ENCODE data around the gene FOXL1. TPM values are rescaled to one million over a fixed set of nuclear protein-coding genes. Genes with fewer than 3 reads are reported as not detected.
A peak's percentile ranks its signal among the peaks of the same experiment; 100 is the strongest.

FOXL1 gene
- total and polyA plus RNA-seq, 9 of the 15 experiments (the other 6 are each of a cell fraction or from before 2014, with no cell fraction given) = not detected

DNA sequence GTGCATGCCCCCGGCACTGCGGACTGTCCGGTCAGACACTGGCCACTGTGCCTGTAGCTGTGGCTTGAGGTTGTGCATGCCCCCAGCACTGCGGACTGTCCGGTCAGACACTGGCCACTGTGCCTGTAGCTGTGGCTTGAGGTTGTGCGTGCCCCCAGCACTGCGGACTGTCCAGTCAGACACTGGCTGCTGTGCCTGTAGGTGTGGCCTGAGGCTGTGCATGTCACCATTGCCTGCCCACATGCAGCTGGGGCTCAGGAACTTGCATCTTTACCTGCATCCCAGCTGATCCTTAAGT lies 28.5 kb upstream of the FOXL1 start:
- ChIA-PET POLR2A (no interaction called here), CTCF (ENCODE audit: low intra/inter-chr PET ratio) (no interaction called here)
- no peak for DNase-seq (ENCODE audit: extremely low read depth in 1 of 4, low spot score in 3 of 4)
- no peak overlapping the region for H3K4me2 ChIP-seq (ENCODE audit: insufficient read depth, low read length)
- no peak for FAIRE-seq
- no peaks in the 10 kb centered on the region for H4K20me1 ChIP-seq (replicated peaks; ENCODE audit: control insufficient read depth, insufficient read depth, low read length)
- intact Hi-C loops (cut with micrococcal nuclease) = no loop called here
- H3K79me2 ChIP-seq (ENCODE audit: control insufficient read depth, insufficient read depth, low read length) = peaks cover 12% of the 10 kb centered on the region
- peaks cover 0 to 7% of the 10 kb centered on the region in 2 experiments; a peak in 2 of 5 replicates for H3K4me1 ChIP-seq (replicated peaks in 1 of 2; ENCODE audit: control insufficient read depth in 2 of 2, insufficient read depth in 2 of 2, low read length in 2 of 2)
- no peaks in the 10 kb centered on the region for H3K9me3 ChIP-seq (replicated peaks; ENCODE audit: control insufficient read depth, insufficient read depth, low read depth, low read length)
- H2AFZ ChIP-seq (ENCODE audit: low read depth, low read length) = no peak overlapping the region
- H3K9ac ChIP-seq (ENCODE audit: insufficient read depth in 1 of 2, low read depth in 2 of 2, low read length in 2 of 2) = no peak overlapping the region; a peak in 1 of 4 replicates
- no peak overlapping the region for H3K4me3 ChIP-seq
- WGBS (ENCODE audit: insufficient coverage, low coverage, missing lambda C conversion rate) = 96% methylated on average over 5 of the region's 7 CpGs
- ATAC-seq = no peak
- H3K27me3 ChIP-seq (ENCODE audit: control insufficient read depth in 2 of 2, insufficient read depth in 2 of 2, low read length in 2 of 2) = no peaks in the 10 kb centered on the region
- BruUV-seq (replicated peaks) = no TSS peak
- H3K36me3 ChIP-seq (ENCODE audit: control insufficient read depth, insufficient read depth, low read length) = peaks cover 27% of the 10 kb centered on the region; the same call in 2 of the 3 replicates
- no peaks in the 10 kb centered on the region for H3K9me1 ChIP-seq (ENCODE audit: control insufficient read depth, insufficient read depth, low read length)
- TF ChIP-seq, protein P1, sequence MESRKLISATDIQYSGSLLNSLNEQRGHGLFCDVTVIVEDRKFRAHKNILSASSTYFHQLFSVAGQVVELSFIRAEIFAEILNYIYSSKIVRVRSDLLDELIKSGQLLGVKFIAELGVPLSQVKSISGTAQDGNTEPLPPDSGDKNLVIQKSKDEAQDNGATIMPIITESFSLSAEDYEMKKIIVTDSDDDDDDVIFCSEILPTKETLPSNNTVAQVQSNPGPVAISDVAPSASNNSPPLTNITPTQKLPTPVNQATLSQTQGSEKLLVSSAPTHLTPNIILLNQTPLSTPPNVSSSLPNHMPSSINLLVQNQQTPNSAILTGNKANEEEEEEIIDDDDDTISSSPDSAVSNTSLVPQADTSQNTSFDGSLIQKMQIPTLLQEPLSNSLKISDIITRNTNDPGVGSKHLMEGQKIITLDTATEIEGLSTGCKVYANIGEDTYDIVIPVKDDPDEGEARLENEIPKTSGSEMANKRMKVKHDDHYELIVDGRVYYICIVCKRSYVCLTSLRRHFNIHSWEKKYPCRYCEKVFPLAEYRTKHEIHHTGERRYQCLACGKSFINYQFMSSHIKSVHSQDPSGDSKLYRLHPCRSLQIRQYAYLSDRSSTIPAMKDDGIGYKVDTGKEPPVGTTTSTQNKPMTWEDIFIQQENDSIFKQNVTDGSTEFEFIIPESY (CRISPR knock-in tag; IDR thresholded peaks at IDR 0.05) = no peak
- TF ChIP-seq POLR2G (IDR thresholded peaks at IDR 0.05; ENCODE audit: low read depth, low read length) (0 out of 2 replicates have a peak, but pooled peaks have one; percentile 21), NCOA6 (IDR thresholded peaks at IDR 0.05) (no peak)
- TF ChIP-seq, protein P2, sequence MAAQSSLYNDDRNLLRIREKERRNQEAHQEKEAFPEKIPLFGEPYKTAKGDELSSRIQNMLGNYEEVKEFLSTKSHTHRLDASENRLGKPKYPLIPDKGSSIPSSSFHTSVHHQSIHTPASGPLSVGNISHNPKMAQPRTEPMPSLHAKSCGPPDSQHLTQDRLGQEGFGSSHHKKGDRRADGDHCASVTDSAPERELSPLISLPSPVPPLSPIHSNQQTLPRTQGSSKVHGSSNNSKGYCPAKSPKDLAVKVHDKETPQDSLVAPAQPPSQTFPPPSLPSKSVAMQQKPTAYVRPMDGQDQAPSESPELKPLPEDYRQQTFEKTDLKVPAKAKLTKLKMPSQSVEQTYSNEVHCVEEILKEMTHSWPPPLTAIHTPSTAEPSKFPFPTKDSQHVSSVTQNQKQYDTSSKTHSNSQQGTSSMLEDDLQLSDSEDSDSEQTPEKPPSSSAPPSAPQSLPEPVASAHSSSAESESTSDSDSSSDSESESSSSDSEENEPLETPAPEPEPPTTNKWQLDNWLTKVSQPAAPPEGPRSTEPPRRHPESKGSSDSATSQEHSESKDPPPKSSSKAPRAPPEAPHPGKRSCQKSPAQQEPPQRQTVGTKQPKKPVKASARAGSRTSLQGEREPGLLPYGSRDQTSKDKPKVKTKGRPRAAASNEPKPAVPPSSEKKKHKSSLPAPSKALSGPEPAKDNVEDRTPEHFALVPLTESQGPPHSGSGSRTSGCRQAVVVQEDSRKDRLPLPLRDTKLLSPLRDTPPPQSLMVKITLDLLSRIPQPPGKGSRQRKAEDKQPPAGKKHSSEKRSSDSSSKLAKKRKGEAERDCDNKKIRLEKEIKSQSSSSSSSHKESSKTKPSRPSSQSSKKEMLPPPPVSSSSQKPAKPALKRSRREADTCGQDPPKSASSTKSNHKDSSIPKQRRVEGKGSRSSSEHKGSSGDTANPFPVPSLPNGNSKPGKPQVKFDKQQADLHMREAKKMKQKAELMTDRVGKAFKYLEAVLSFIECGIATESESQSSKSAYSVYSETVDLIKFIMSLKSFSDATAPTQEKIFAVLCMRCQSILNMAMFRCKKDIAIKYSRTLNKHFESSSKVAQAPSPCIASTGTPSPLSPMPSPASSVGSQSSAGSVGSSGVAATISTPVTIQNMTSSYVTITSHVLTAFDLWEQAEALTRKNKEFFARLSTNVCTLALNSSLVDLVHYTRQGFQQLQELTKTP (IDR thresholded peaks at IDR 0.05; ENCODE audit: low read depth in 1 of 2, partially characterized antibody in 2 of 2) = no peak
- in situ Hi-C loops (cut with MboI) = loop anchor here (25.0 kb wide), 1 partner anchor 1087 kb away; no protein-coding TSS in a partner anchor
- H3K27ac ChIP-seq (ENCODE audit: extremely low read depth, low read depth, low read length) = no peak overlapping the region

All from K562 (cell line).